ENCODE results near the gene UBE2QL1.

GRCh38 chr5:6449465-6450158 lies 953 bp downstream of the UBE2QL1 start:
- TF ChIP-seq POLR2A (IDR thresholded peaks at IDR 0.05; ENCODE audit: low read depth, low read length) (no peak), TAF1 (IDR thresholded peaks at IDR 0.05; ENCODE audit: low read depth, low read length) (no peak), POLR2AphosphoS5 (IDR thresholded peaks at IDR 0.05; ENCODE audit: low read depth, low read length) (no peak), PAX5 (IDR thresholded peaks at IDR 0.05; ENCODE audit: insufficient read depth, low read length, severe bottlenecking) (no peak), POU2F2 (IDR thresholded peaks at IDR 0.05; ENCODE audit: low read depth, low read length) (no peak)

Data from GM12891 (cell line).